T47D (cell line): Measurements from ENCODE around the gene OR52B2.

Experiments
- DNase-seq, 2 experiments: peaks; one replicate each; pipeline versions ENCODE4 v3.0.0 to v3.0.0-alpha.2; 2011 to 2012; ENCODE audit warnings: low read depth in 1 of 2, low spot score in 1 of 2
- JUND ChIP-seq: IDR thresholded peaks from 2 replicates; pipeline ENCODE4 v1.6.1; 2012; ENCODE audit warnings: low read depth
- in situ Hi-C: cut with HindIII; loops from 2 replicates; pipeline ENCODE4 v1.10.0; 2016; ENCODE audit warnings: low sequenced_read_pairs, low pct_unique_long_range_greater_than_20kb

OR52B2 gene

DNA sequence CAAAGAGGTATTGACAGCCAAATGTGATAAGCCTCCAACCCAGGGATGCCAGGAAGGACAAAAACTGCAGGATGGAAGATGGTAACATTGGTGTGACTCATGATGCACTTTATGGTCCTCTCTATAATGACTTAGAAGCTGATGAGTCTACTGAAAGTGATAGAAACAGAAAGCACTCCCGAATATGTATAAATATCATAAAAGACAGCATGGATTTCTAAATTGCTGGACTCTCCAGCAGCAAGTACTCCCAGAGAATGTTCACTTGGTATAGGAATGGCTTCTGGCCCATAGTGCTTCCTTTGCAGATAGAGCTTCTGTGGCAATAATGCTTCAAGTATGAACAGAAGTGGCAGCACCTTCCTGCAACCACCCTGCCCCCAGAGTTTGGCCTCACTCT lies at the start of gene OR52B2:
TSS of gene OR52B2 (minus strand) at position 101 of the 400 bp plus-strand sequence. CDS start at position 101, 0 bp downstream.
- in situ Hi-C loops: no loop called here
- DNase-seq: no peak
- no peak for TF ChIP-seq JUND

DNA sequence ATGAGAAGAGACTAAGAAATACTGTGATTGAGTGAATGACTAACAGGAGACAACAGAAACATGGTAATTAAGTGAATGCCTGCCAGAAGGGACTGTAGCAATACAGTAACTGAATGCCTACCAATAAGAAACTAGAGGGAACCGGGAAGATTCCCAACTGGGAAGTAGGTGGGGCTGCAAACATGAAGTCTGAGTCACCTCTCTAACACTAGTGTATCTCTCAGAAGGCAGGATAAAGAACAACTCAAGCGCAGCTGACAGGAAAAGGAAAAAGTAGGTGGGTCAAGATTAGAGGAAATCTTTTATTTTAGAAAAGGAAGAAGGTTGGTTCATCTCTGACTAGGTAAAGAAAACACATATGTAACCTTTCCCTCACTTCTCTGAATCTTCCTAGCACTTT lies 49.2 kb upstream of the OR52B2 start:
- no peak for DNase-seq
- TF ChIP-seq JUND: no peak
- in situ Hi-C loops: no loop called here

DNA sequence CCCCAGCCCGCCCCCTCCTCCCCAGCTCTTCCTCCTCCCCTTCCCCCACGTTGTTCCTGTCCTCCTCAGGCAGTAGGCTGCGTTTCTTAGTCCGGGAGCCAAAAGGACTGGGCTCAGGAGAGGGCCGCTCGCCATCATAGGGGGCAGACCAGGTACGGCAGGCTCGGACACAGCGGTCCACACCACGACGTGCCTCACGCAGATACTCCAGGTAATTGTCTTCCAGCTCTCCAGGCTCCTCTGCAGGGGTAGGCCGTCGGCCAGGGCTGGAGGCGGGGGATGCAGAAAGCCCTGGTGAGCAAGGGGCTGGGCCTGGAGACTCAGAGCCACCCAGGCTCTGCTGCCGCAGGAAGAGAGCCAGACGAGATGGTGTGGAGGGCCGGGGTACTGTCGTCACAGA lies 47.6 kb upstream of the OR52B2 start:
- TF ChIP-seq JUND: no peak
- DNase-seq: no peak
- in situ Hi-C loops: no loop called here

DNA sequence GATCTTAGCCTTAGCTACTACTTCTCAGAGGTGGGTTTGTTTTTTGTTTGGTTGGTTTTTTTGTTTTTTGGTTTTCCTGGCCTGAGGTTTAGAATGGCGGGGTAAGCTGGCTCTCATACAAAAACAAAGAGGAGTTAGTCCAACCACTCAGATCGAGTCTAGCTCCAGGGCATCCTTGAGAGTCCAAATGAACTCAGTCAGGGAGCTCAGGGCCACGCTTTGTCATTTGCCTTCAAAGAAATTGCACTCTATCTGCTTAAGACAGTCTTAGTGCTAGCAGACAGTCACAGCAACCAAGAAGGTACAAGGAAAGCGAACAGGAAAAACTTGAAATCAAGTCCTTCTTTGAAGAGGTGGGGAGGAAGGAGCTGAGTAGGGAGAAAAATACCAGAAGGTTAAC lies 46.4 kb upstream of the OR52B2 start:
- peak in 1 of 2 experiments; percentile 2 for DNase-seq
- no peak for TF ChIP-seq JUND
- in situ Hi-C loops: no loop called here

DNA sequence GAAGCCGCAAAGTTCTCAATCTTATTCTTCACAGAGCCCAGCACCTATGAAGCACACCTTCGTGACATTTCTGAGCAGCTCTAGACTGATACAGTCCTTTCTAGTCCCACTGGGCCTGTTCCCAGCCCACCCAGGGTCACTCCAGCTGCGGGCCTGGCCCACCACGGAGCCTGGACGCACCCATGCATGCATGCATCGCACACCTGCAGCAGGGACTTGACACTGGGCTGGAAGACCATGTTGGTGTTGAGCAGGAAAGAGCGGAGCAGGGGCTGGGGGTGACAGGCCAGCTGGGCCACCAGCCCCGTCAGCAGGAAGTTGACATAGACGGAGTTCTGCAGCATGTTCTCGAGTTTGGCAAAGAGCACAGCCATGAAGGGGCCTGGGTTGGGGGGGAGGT lies 44.4 kb upstream of the OR52B2 start:
- DNase-seq: no peak
- in situ Hi-C loops: no loop called here
- TF ChIP-seq JUND: no peak

DNA sequence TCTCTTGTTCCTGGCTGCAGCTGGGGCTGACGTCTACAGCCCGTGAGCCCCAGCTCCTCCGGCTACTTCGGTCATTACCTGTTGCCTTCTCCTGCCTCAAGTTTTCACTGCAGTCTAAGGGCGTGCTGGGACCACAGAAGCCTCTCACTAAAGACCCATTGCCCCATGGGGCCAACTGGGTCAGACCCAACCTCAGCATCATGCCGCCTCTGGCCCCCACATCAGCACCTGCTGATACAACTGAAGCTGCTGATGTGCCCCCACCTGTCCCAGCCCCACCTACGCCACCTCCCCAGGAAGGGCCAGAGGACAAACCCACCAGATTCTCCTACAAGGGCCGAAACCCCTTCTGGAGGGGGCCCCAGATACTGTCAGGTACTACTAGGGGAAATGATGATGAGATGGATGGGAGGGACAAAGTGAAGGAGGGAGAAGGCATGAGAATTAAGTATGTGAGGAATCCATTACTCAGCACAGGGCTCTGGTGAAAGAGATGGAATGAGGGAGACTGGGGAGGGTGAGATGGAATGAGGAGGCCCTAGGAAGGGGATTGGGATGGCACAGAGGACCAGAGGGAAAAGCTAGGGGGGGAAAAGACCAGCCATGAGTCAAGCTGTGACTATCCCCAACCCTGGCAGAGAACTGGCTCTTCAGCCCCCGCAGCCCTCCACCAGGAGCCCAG lies 40.3 kb upstream of the OR52B2 start:
- DNase-seq: no peak
- TF ChIP-seq JUND: no peak
- in situ Hi-C loops: no loop called here

DNA sequence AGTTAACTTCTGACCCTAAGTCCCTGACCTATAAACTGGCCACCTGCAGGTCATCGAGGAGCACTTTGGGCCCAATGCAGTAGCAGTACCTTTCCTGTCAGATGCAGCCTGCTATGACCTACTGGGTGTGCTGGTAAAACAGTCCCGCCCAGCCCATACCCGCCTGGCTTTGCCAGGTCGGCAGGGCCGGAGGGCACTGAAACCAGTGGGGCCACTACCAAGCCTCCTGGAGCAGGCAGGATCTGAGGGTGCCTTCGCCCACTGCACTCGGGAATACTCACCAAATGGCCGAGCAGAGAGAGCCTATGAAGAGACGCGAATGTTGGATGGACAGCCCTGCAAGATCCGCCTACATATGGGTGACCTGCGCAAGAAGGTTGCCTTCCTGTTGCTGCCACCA lies 39.7 kb upstream of the OR52B2 start:
- in situ Hi-C loops: no loop called here
- no peak for DNase-seq
- no peak for TF ChIP-seq JUND

DNA sequence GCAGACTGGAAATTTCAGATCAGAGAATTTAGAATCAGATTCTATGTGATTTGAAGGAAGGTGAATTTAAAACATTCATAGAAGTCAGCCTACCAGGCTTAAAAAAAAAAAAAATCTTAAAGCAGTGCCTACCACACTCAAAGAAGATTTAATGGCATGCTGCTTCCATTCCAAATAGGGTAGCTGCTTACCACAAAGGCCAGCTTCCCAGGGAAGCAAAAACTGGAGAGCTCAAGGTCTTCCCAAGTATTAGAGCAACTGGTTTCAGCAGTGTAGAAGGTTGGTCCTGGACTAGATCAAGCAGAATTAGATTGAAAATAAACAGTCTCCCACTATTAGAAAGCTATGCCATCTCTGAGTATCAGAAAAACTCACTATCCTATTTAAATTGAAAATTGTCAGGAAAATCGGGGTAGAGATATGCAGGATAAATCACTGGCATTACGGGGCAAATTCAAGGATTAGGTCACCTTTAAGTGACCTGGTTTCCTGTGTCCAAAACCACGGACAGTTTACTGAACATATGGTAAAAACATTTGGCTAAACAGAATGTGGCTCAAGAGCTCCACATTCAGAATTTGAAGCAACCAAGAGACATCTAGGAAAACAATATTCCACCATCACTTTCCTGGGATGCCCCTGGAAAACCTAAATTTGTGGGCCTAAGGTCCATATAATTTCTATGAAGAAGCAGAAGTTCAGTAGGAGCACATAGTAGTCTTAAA lies 36.5 kb upstream of the OR52B2 start:
- no peak for TF ChIP-seq JUND
- in situ Hi-C loops: no loop called here
- no peak for DNase-seq

DNA sequence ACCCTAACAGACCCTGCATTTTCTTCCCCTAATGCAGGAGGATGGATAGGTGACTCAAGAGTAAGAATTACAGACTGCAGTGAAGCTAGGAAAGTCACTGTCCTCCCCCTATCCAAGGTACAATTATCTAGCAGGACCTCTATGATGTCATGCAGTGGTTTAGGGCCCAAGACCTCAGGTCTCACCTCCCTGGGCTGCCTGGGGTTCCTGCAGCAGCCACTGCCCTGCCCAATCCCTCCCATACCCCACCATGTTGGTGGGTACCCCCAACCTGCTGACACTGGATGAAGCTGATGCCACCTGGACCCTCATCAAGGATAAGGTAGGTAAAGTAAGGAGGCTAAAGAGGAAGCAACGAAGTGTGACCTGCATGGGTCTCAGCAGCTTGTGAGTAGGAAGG lies 35.2 kb upstream of the OR52B2 start, which contains the start of gene C11orf42:
TSS of gene C11orf42 (plus strand) at position 192 of the 400 bp plus-strand sequence. CDS start at position 251, 59 bp downstream.
- no peak for DNase-seq
- in situ Hi-C loops: no loop called here
- no peak for TF ChIP-seq JUND

DNA sequence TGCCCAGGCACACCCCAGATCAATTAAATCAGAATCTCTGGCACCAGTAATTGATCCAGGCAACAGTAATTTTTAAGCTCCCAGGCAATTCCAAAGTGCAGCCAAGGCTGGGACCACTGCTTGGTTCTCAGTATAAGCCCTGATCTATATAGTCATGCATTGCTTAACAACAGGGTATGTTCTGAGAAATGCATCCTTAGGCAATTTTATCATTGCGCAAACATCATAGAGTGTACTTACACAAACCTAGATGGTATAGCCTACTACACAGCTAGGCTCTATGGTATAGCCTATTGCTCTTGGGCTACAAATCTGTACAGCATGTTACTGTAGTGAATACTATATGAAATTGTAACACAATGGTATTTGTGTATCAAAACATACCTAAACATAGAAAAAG lies 34.6 kb upstream of the OR52B2 start:
- in situ Hi-C loops: no loop called here
- TF ChIP-seq JUND: no peak
- DNase-seq: no peak

DNA sequence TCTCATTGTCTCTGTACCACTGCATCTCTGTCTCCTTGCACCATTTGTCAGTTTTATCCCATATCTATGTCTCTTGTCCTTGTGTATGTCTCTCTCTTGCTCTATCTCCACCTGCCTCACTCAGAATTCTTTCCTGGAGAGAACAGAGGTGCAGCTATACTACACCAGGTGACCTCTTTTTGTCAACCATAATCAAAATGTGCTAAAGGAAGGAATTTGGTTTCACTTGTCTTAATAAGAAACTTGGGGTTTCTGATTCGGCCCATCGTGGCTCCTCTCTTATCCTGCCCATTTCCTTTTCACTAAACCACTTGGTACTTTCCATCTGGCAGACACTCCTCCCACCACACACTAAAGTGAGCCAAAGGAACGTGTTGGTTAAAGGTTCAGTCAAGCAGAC lies 33.2 kb upstream of the OR52B2 start:
- in situ Hi-C loops: no loop called here
- no peak for TF ChIP-seq JUND
- no peak for DNase-seq

DNA sequence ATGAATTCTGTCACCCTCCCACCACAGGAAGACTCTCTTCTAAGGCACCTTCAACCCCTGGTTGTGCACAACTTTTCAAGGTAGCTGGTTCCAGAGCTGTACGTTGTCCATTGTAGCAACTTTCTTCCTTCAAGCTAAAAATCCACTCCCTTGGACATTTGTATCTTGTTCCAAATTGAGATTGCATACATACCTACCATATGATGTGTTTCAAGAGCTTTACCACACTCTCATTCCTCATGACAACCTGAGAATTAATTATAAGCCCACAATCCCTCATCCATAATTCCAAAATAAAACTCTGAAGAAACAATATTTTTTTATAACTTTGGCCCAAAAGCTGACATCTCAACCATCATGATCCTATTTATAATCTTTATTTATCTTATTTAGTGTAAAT lies 31.9 kb upstream of the OR52B2 start:
- DNase-seq: no peak
- in situ Hi-C loops: no loop called here
- TF ChIP-seq JUND: no peak

DNA sequence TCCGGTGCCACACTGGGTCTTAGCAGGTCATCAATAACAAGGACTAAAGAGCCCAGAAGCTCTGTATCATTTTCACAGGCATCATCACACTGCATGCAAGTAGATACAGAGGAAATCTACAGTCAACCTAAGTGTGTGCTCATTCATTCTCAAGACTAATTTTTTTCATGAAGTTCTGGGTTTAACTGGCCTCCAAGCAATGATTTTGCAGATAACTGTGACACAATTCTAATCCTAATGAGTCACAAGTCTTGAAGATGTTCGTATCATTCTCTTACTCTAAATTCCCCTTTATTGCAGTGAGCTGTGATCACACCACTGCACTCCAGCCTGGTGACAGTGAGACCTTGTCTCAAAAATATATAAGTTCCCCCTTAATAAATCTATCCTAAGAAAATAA lies 31.4 kb upstream of the OR52B2 start:
- no peak for TF ChIP-seq JUND

More for the DNA sequence above, 31.4 kb upstream of the OR52B2 start:
- in situ Hi-C loops: no loop called here
- DNase-seq: no peak
